Stimulated activated CD8-positive, alpha-beta memory T cell treated with anti-CD3 and anti-CD28 coated beads, Interleukin-12 subunit alpha, Interleukin-12 subunit beta, amount 100 ng/mL, for 4 hours (primary cell): ENCODE measurements around the gene ANO10.
"Not testable (repeated sequence)": the region's sequence is repeated elsewhere in the genome, so short reads cannot be mapped to it uniquely, and the experiment has no call there.

ENCODE experiments used
- DNase-seq: peaks from one replicate; pipeline ENCODE4 v3.0.0-alpha.2; 2020; ENCODE audit warnings: low read depth

The ANO10 gene

DNA sequence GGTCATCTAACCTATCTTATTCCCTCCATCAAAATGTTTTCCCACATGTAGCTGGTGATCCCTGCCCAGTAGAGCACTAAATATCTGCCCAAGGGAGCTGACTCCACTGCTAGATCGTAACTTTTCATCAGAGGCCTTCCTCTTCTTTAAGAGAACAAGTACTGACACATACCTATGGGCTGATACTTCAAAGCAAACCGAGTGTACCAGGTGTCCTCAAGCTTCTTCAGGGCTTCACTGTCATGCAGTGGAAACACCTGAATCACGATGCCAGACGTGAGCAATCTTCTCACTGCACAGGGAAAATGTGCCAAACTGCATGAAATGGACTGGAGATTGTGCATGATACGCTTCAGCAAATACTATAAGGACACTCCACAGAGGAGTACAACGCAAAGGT lies 41.6 kb downstream of the ANO10 start:
- DNase-seq, result no peak

DNA sequence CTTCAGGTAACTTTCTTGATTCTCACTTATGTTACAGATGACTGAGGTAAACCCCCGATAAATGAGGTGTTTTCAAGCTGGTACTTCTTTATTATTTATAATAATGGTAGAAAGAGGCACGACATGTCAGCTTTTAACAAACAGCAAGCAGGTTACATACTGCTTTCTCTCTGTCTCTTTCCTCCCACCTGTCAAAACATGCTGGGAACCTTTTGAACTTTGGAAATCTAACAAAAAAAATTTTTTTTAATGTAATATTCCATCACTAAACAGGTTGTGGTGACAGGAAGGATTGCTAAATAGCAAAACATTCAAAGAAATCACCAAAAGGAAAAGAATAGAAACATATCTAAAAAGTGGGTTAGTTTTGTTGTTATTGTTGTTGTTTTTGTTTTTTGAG lies 48.2 kb downstream of the ANO10 start:
- DNase-seq, result no peak

DNA sequence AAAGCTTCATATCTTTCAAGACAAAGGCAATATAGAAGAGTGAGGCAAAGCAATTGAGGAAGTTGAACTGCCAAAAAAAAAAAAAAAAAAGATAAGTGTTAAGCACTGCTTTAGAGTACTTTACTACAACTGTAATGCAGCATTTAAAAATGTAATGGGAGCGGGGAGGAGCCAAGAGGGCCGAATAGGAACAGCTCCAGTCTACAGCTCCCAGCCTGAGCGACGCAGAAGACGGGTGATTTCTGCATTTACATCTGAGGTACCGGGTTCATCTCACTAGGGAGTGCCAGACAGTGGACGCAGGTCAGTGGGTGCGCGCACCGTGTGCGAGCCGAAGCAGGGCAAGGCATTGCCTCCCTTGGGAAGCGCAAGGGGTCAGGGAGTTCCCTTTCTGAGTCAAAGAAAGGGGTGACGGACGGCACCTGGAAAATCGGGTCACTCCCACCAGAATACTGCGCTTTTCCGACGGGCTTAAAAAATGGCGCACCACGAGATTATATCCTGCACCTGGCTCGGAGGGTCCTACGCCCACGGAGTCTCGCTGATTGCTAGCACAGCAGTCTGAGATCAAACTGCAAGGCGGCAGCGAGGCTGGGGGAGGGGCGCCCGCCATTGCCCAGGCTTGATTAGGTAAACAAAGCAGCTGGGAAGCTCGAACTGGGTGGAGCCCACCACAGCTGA lies 56.0 kb downstream of the ANO10 start:
- not testable (repeated sequence) for DNase-seq

DNA sequence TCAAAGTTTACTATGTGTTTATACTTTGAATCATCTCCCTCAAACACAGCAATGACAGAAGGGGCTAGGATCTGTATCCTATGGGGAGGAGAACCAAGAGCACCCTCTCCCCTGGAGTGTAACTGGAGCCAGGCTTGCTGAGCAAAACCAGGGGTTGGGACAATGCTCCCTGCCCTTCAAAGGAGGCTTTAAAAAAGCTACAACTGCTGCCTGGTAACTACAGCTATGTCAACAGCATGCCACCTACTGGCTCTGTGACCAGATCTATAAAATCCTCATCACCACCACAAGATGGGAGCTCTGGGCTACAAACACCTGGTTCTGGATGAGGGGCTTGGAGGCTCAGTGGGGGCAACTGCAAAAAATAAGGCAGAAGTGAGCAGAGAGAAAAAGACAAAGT lies 61.9 kb downstream of the ANO10 start:
- no peak for DNase-seq

DNA sequence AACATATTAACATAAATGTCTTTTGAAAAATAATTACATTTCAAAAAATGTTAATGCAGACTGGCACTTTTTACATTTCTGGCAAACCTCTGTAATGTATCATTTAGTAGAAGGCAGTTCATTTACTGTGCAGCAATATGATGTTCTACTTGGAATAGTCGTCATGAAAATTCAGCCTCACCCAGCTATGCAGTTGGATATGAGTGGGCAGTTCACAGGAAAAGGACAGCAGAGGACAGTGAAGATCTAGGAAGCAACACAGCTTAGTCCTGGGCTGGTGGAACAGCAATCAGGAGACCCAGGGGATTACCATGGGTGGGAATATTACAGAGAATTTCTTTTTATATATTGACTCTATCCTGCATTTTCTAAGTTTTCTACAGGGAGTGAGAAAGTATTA lies 63.6 kb downstream of the ANO10 start:
- DNase-seq, result no peak

DNA sequence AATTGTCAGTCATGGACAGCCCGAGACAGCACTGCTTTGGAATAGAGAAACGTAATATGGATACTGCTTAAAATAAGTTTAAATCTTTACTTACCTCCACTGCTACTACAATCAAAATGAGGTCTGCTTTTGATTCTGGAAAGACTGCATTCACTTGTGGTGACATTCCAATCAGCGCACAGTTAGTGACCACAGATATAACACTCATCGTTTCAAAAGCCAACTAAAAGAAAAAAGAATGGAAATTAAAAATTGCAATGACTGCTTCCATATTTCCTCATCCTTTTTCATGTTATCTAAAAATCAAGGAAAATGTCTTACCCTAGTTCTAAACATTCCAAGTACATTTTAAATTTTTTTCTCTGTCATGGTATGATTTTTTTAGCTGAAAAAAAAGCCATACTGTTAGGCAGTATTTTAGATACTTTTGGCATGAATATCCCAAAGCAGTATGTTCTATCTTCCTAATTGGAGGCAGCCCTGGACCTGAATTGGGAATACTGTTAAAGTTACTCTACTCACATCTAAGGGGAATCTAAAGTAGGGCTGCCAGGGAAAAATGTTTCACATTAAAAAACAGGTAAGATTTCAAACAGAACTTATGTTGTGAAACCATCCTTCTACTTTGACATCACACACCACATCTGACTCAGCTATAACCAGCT lies 72.1 kb downstream of the ANO10 start:
- DNase-seq, result no peak

DNA sequence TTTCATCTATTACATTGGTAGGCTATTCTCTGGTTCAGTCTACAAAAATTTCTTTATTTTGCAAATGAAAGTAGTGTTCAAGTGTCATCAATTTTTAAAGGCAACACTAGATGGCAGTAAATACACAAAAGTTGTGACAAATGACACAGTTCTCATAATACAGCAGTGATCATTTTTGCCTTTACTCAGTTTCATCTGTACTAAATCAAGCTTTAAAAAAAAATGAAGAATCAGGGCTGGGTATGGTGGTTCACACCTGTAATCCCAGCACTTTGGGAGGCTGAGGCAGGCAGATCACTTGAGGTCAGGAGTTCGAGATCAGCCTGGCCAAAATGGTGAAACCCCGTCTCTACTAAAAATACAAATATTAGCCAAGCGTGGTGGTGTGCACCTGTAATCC lies 77.5 kb downstream of the ANO10 start:
- not testable (repeated sequence) for DNase-seq

DNA sequence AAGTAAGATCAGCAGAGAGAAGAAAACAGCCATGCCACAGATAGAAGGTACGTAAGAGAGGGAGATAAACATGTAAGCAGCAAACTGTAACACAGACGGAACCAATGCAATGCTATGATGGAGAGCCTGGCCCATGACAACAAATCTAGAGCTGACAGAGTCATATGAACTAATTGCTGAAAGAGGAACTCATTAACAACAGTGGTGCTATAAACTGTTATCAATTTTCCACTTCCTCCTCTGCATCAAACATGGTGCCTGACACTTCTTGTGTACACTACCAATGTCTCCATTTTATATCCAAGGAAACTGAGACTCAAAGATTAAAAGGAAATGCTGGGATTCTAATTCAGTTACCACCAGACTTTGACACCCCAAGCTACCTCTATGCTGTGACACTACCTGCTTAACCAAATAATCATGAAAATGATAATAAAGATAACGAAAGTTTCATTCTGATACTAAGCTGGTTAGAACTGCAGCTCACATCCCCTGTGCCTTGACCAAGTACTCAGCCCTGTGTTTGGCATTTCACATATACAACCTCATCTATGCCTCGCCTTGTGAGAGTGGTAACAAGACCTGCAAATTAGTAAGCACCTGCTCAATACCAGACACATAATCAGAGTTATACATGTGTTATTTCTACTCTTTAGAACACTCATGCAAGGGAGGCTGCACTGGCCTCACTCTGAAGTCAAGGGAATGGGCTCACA lies 79.3 kb downstream of the ANO10 start:
- no peak for DNase-seq

DNA sequence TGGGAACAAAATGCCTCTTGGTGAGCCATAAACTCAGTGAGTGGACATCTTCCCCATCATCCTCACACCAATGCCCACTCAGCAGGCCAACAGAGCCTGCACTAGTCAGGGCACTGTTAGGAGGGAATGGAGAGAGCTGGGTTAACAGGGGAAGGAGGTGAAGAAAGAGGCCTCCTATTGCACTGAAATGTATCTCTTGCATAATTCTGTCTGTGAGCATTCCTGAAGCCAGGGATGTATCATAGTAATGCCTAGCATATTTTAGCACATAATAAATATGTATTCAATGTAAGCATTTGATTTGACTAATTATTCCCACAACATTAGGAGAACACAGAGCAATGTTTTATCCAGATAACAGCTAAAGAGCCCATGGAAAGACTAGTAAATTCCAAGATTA lies 81.2 kb downstream of the ANO10 start:
- no peak for DNase-seq

DNA sequence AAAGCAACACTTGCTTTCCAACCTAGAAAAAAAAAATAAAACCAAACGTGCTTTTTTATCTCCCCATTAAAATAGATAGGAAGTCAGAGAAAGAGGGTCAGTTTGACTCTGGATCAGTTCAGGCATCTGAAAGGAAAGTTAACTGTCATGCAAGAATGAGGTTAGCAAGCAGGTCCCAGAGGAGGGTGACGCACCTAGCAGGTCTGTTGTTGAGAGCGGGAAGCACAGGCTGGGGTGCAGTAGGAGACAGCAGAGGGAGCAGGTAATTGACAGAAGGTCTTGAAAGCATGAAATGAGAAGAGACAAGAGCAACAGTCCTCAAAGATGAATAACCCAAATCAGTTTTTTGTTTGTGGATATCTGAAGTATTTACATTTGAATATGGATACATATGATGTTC lies 82.5 kb downstream of the ANO10 start:
- no peak for DNase-seq

DNA sequence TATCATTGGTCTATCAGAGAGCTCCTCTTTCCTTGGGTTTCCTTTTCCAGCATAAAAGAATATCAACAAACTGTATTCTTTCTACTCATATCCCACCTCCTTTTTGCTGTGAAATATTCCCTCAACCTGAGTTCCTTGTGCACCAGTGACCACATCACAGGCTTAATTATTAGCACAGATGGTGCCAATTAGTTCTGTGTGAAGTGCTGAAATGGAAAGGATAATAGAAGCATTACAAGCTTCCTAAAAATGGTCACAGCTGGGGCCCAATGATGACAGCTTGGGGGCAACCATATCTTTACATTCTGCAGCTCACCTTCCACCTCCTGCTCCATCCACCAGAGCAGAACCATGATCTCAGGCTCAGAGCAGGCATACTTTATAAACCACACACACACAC lies 84.6 kb downstream of the ANO10 start:
- DNase-seq, result no peak

DNA sequence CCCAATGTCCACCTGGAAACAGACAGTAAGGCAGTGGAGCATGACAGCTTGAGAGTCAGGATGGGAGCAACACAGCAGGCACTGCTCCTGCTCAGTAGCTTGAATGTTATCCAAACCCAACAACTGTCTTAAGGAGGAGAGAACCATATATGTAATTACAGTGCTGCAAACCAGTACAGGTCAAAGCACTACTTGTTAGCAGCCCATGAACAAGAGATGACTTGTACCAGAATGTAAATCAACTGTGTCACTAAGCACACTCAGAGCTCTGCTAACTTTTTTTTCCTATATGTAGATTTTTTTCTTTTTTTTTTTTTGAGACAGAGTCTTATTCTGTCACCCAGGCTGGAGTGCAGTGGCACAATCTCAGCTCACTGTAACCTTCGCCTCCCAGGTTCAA lies 87.1 kb downstream of the ANO10 start:
- DNase-seq, result no peak

DNA sequence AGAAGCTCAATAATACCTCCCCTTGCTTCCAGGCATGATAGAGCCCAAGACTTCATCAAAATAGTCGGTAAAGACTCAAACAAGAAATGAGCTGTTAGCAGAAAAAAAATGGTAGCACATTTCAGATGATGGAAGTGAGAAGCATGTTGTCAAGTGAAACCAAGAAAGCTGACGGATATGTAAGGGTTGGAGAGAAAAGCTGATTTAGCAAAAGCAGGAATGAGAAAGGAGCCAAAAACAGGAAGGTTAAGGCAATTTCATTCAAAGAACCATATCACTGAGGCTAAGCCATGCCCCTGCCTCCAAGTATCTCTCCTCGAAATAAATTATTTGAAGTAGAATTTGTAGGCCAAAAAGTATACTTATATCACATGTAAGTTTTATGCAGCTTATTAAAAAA lies 88.8 kb downstream of the ANO10 start:
- no peak for DNase-seq

DNA sequence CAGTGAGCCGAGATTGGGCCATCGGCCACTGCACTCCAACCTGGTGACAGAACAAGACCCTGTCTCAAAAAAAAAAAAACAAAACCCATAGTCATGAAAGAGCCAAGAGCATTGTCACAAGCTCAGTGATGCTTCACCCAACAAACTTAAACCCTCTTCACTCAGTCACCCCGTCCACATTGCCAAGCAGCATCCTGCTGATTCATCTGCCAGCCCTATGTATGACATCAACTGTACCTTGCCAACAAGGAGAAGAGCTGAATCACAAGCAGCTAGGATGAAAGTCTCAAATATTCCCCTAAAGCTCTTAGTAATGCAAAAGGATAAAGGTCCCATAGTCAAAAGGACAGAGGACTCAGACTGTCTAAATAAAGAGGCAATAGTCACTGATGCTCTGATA lies 90.0 kb downstream of the ANO10 start:
- DNase-seq, result no peak

DNA sequence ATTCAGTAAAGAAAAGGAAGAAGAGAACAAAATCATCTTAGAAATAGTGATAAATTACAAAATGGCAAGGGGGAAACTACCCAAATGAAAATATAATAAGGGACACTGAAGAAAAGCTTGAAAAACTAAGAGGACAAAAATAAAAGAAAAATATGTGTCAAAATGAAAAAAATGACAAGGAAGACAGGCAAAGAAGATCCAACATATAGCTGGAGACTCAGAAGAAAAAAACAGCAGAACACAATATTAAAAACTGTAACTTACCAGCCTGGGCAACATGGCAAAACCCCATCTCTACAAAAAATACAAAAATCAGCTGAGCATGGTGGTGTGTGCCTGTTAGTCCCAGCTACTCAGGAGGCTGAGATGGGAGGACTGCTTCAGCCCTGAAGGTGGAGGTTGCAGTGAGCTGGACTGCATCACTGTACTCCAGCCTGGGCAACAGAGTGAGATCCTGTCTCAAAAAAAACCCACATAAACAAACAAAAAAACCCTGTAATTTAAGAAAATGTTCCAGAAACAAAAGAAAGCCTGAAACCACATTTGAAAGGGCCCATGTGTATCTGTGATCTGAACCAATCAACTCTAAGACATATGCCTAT lies 93.2 kb downstream of the ANO10 start:
- DNase-seq, result no peak

DNA sequence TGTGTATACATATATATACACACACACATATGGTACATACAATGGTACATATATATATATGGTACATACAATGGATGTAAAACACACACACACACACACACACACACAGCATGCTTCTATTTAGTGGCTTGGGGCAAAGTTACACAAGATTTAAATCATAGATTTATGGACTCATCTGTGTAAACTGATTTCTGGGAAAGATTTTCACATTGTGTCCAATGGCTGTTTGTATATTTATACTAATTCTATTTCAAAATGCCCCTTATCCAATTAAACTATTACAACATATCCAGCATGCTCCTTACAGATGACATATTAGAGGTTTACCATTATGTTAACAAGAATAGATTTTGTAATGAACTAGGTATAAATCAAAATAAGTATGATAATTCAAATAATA lies 94.9 kb downstream of the ANO10 start:
- DNase-seq, result no peak

DNA sequence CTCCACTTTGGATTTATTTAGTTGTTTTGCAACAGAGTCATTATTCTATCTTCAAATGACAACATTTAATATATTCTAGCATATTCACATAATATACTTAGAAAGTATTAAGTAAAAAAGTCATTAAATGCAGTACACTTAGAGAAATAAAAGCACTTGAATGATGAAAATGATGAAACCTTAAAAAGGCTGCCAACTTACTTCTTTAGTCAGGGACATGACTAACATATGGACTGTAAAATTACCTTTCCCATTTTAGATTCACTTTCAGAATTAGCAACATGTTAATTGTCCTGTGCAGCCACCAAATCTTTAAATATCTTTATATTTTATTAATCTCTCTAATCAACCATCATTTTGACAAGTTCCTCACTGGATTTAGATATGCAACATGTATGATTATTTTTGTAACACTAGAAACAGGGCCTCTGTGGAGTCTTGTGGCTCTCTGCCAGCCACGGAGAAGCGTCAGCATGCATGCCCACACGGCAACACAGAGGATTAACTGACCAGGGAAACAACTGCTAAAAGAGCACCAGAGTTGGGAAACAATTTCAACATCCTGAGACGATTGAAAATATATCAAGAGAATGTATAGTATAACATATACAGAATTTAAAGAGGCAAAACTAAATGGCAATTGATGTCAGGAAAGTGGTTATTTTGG lies 95.7 kb downstream of the ANO10 start:
- no peak for DNase-seq

DNA sequence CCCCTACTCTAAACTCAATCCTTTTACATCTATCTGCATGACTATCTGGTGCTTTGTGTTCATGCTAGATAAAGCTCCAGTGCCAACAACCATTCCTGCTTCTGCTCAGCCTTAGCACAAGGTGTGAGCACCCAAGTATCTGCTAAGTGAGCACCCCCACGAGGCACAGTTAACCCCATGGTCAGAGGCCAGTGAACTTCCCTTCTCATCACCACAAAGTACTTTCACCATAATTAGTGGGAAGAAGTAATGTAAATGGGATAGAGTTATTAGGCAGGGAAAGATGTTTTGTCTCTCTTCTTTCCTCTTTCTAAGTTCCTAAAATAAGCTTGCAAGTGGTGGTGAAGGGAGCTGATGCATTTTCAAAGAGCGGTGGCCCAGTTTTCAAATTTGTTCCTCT lies 96.4 kb downstream of the ANO10 start:
- DNase-seq, result no peak

DNA sequence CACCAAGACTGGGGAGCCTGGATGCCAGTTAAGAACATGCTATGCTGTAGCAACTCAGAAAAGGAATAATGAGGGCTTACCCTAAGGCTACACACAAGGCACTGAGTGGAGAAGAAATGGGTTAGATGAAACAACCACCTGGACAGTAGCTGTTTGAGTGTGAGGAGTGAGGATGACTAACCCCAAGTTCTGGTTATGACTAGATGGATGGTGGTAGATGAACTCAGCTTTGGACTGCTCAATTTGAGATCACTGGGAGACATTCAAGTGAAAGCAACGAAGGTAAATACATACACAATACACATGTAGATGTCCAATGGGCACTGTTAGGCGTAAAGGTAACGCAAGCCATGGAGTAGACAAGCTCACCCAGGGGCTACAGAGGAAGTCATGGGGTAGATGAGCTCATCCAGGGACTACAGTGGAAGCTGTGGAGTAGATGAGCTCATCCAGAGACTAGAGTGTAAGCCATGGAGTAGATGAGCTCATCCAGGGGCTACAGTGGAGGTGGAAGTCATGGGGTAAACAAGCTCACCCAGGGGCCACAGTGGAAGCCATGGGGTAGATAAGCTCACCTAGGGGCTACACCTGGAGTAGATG lies 98.3 kb downstream of the ANO10 start:
- no peak for DNase-seq

DNA sequence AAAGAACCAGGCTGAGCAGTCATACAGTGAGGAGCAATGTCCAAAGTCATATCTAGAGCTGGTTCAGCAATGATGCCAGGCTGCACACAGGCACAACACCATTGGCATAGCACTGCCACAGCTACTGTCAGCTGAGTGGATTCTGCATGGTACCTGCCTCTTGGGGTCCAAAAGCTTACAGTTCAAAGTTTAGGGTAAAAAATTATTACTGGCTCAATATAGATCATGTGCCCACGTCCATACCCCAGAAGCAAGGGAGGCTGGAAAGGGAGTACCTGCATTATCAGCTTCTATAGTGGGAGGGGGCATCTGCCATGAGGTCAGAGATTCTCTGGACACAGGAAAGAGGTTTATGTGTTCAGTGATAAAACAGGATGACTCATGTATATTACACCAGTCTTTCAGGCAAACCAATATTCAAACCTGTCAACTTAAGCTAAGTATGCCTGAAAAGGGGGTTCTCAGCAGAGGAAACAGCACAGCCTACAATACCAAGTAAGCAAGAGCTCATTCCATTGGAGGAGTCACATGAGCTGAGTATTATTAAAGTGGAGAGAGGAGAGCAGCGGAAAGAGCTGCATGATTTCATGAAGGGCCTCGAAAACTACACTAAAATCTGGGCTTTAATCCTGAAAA lies 99.0 kb downstream of the ANO10 start:
- DNase-seq, result no peak

DNA sequence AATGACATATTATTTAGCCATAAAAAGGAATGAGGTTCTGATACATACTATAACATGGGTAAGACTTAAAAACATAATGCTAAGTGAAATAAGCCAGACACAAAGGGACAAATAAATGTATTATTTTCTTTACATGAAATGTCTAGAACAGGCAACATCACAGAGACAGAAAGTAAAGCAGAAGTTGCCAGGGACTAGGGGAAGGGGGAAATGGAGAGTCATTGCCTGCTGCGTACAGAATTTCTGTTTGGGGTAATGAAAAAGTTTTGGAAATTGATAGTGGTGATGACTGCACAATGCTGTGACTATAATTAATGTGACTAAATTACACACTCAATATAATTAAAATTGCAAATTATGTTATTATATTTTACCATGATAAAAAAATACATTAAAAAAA lies 99.9 kb downstream of the ANO10 start:
- no peak for DNase-seq

DNA sequence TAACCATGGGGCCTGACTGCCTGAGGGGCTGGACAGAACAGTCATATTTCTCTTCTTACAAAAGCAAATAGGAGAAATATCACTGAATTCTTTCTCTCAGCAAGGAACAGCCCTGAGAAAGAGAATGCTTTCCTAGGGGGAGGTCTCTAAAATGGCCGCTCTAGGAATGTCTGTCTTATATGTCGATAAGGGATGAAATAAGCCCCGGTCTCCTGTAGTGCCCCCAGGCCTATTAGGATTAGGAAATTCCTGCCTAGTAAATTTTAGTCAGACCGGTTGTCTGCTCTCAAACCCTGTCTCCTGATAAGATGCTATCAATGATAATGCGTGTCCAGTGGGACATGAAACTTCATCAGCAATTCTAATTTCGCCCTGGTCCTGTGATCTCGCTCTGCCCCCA lies 103.3 kb downstream of the ANO10 start:
- not testable (repeated sequence) for DNase-seq
